Upper lobe of left lung (tissue), 6 donors: ENCODE data around the gene ATG101. TPM values are rescaled to one million over a fixed set of nuclear protein-coding genes. Genes with fewer than 3 reads are reported as not detected.

Source experiments
- ATAC-seq, 2 donors: fragments of 200-7000 bp; cut with Tn5 transposase; one replicate each; pipeline ENCODE4 v1.9.1; 2022; ENCODE audit warnings: mild to moderate bottlenecking in 2 of 2, moderate library complexity in 2 of 2; ENCODE audit not compliant: low FRiP score in 2 of 2
- DNase-seq, 2 donors: peaks; one replicate each; pipeline ENCODE4 v3.0.0-alpha.2; 2019 to 2020
- H3K27ac ChIP-seq, 4 donors: fragments of 200-600 bp; sonication (generic); one replicate each; pipeline ENCODE4 v1.5.1; 2016 to 2019
- H3K27me3 ChIP-seq, 4 donors: fragments of 200-600 bp; sonication (generic); one replicate each; pipeline ENCODE4 v1.5.1; 2017 to 2019
- H3K36me3 ChIP-seq, 4 donors: fragments of 200-600 bp; sonication (generic); one replicate each; pipeline ENCODE4 v1.5.1; 2016 to 2019
- H3K4me1 ChIP-seq, 4 donors: fragments of 200-600 bp; sonication (generic); one replicate each; pipeline ENCODE4 v1.5.1; 2018 to 2019
- H3K4me3 ChIP-seq, 4 donors: fragments of 200-600 bp; sonication (generic); one replicate each; pipeline ENCODE4 v1.5.1; 2017 to 2019; ENCODE audit warnings: mild to moderate bottlenecking in 2 of 4, moderate library complexity in 1 of 4
- H3K9me3 ChIP-seq, 4 donors: fragments of 200-600 bp; sonication (generic); one replicate each; pipeline ENCODE4 v1.5.1; 2018 to 2019
- CTCF ChIP-seq, 6 experiments: fragments of 450-650 bp in 4 of 6; fragments of 200-600 bp in 2 of 6; sonication (generic) in 2 of 6; IDR thresholded peaks; one replicate each; pipeline ENCODE4 v1.5.1; 2016 to 2019; ENCODE audit warnings: antibody characterized with exemption in 6 of 6
- EP300 ChIP-seq, 4 donors: sonication (generic); formaldehyde crosslinking; IDR thresholded peaks; one replicate each; pipeline ENCODE4 v1.5.1; 2017; ENCODE audit warnings: antibody characterized with exemption in 4 of 4, control low read depth in 2 of 4
- POLR2A ChIP-seq, 4 donors: fragments of 450-650 bp; IDR thresholded peaks; one replicate each; pipeline ENCODE4 v1.5.1; 2016 to 2017; ENCODE audit warnings: antibody characterized with exemption in 4 of 4, mild to moderate bottlenecking in 2 of 4
- POLR2AphosphoS5 ChIP-seq, 2 donors: sonication (generic); formaldehyde crosslinking; IDR thresholded peaks; one replicate each; pipeline ENCODE4 v1.5.1; 2017; ENCODE audit warnings: antibody characterized with exemption in 2 of 2
- WGBS, 2 donors: methylation state at CpG; one replicate each; pipeline ENCODE4 v1.1.5; 2017 to 2018; 5-methylcytosine and 5-hydroxymethylcytosine counted together
- total RNA-seq, 6 donors: library from RNA; depleted of rRNA in 4 of 6; stranded (reverse); fragments of >200 nt in 4 of 6; gene quantifications; one replicate each; pipeline versions ENCODE4 v1.1.0 to v1.2.1, GENCODE V29; 2016 to 2021
- donor health status: DM: no; HTN: no; CAD: no; lungs with moderate emphysema.
- donor health status: DM: no; HTN: yes; CAD: no; lungs with severe emphysema.

ATG101 gene
- total RNA-seq, 6 donors from 2014 or later: 17.8 to 74.8 (median 35.9) TPM

- TF ChIP-seq POLR2A (IDR thresholded peaks at IDR 0.05) (peak in 1 of 4 donors; percentile 47), POLR2AphosphoS5 (IDR thresholded peaks at IDR 0.05) (peak in 1 of 2 donors; percentile 7), CTCF (IDR thresholded peaks at IDR 0.05) (no peak)
- Histone ChIP-seq H3K27ac (peak within 1 kb of the TSS; percentile 78 to 91 (median 89)), H3K9me3 (no peaks in the 10 kb centered on the region), H3K4me3 (peak within 1 kb of the TSS; percentile 6 to 51 (median 40)), H3K36me3 (peaks cover 3 to 46% (median 36%) of the 10 kb centered on the region in 4 donors), H3K4me1 (peaks cover 20 to 43% (median 29%) of the 10 kb centered on the region in 4 donors), H3K27me3 (no peaks in the 10 kb centered on the region)
- 82 to 88% methylated on average over 20 to 58 of the region's 87 CpGs for whole genome bisulfite sequencing, 2 donors
- no peak for ATAC-seq
- DNase-seq: peak in 1 of 2 donors; percentile 89
These were observed 10.0 kb downstream of the ATG101 start, which contains the start of gene SMIM41 for GRCh38 chr12:52079576-52080402. Gene SMIM41 (plus strand): TSS chr12:52079704. CDS start chr12:52079780, 76 bp downstream.

GRCh38 chr12:52080403-52081251 lies 10.8 kb downstream of the ATG101 start:
- Histone ChIP-seq H3K4me1 (peaks cover 19 to 38% (median 29%) of the 10 kb centered on the region in 4 donors), H3K27me3 (no peaks in the 10 kb centered on the region), H3K27ac (peak overlapping the region; percentile 78 to 91 (median 89)), H3K4me3 (peak overlapping the region; percentile 8 to 51 (median 40)), H3K9me3 (no peaks in the 10 kb centered on the region), H3K36me3 (peaks cover 3 to 38% (median 30%) of the 10 kb centered on the region in 4 donors)
- WGBS, 2 donors: 42 to 69% methylated on average over 4 to 6 of the region's 10 CpGs
- ATAC-seq: peak in 1 of 2 donors; percentile 3
- DNase-seq: peak in 1 of 2 donors; percentile 76
- TF ChIP-seq EP300 (IDR thresholded peaks at IDR 0.05) (no peak), CTCF (IDR thresholded peaks at IDR 0.05) (no peak), POLR2AphosphoS5 (IDR thresholded peaks at IDR 0.05) (peak in 1 of 2 donors; percentile 48), POLR2A (IDR thresholded peaks at IDR 0.05) (no peak)

GRCh38 chr12:52081263-52081733 lies 11.5 kb downstream of the ATG101 start:
- TF ChIP-seq CTCF (IDR thresholded peaks at IDR 0.05) (no peak), POLR2AphosphoS5 (IDR thresholded peaks at IDR 0.05) (peak in 1 of 2 donors; percentile 36)
- peaks cover 3 to 37% (median 26%) of the 10 kb centered on the region in 4 donors for H3K36me3 ChIP-seq

GRCh38 chr12:52082026-52082668 lies 12.4 kb downstream of the ATG101 start:
- DNase-seq (peak; percentile 34 to 48), ATAC-seq (peak; percentile 31 to 58)
- Histone ChIP-seq H3K27ac (peak overlapping the region; percentile 78 to 91 (median 89)), H3K36me3 (peaks cover under 1 to 28% (median 18%) of the 10 kb centered on the region in 4 donors), H3K4me3 (peak overlapping the region in 2 of 4 donors; percentile 51), H3K27me3 (no peaks in the 10 kb centered on the region), H3K4me1 (peaks cover 19 to 38% (median 29%) of the 10 kb centered on the region in 4 donors), H3K9me3 (no peaks in the 10 kb centered on the region)
- WGBS, 2 donors: 33 to 55% methylated on average over 12 to 13 of the region's 13 CpGs
- TF ChIP-seq EP300 (IDR thresholded peaks at IDR 0.05) (peak; percentile 25 to 88 (median 84)), CTCF (IDR thresholded peaks at IDR 0.05) (no peak), POLR2AphosphoS5 (IDR thresholded peaks at IDR 0.05) (peak; percentile 93 to 98), POLR2A (IDR thresholded peaks at IDR 0.05) (no peak)

More at GRCh38 chr12:52081263-52081733, 11.5 kb downstream of the ATG101 start:
- Histone ChIP-seq H3K4me3 (peak overlapping the region; percentile 8 to 51 (median 40)), H3K27ac (peak overlapping the region; percentile 78 to 91 (median 89)), H3K4me1 (peaks cover 19 to 38% (median 29%) of the 10 kb centered on the region in 4 donors), H3K9me3 (no peaks in the 10 kb centered on the region), H3K27me3 (no peaks in the 10 kb centered on the region)
- peak in 1 of 2 donors; percentile 40 for DNase-seq
- WGBS, 2 donors: 18 to 37% methylated on average over 4 to 9 of the region's 9 CpGs
- no peak for ATAC-seq
